Transverse colon (tissue), 4 donors: ENCODE measurements around the gene NFILZ. TPM values are rescaled to one million over a fixed set of nuclear protein-coding genes. Genes with fewer than 3 reads are reported as not detected.
"Not testable (repeated sequence)": the region's sequence is repeated elsewhere in the genome, so short reads cannot be mapped to it uniquely, and the experiment has no call there.

ENCODE experiments used
- DNase-seq: peaks from one replicate; pipeline ENCODE4 v3.0.0-alpha.2; 2019
- H3K27ac ChIP-seq, 4 donors: fragments of 200-600 bp; sonication (generic); 2 replicates each; pipeline ENCODE4 v1.5.1; 2016 to 2018; ENCODE audit warnings: inconsistent platforms in 4 of 4
- H3K27me3 ChIP-seq: fragments of 200-600 bp; sonication (generic); 2 replicates; pipeline ENCODE4 v1.5.1; 2017; ENCODE audit warnings: inconsistent platforms
- H3K36me3 ChIP-seq, 4 donors: fragments of 200-600 bp; sonication (generic); 2 replicates each; pipeline ENCODE4 v1.5.1; 2017 to 2019; ENCODE audit warnings: inconsistent platforms in 4 of 4
- H3K4me1 ChIP-seq, 4 donors: fragments of 200-600 bp; sonication (generic); 2 replicates each; pipeline ENCODE4 v1.5.1; 2017 to 2020; ENCODE audit warnings: inconsistent platforms in 4 of 4
- H3K4me3 ChIP-seq, 4 donors: fragments of 200-600 bp; sonication (generic); 1 replicate in 1 of 4; 2 replicates in 3 of 4; pipeline versions ENCODE4 v1.5.1 to v1.6.1; 2017 to 2019; ENCODE audit warnings: inconsistent platforms in 4 of 4
- H3K9me3 ChIP-seq, 2 donors: fragments of 200-600 bp; sonication (generic); 2 replicates each; pipeline ENCODE4 v1.5.1; 2017 to 2019; ENCODE audit warnings: inconsistent platforms in 2 of 2
- CTCF ChIP-seq, 5 experiments: fragments of 200-600 bp in 3 of 5; fragments of 450-650 bp in 2 of 5; sonication (generic) in 3 of 5; IDR thresholded peaks; 1 replicate in 2 of 5; 2 replicates in 3 of 5; pipeline ENCODE4 v1.5.1; 2016 to 2017; ENCODE audit warnings: antibody characterized with exemption in 5 of 5, inconsistent platforms in 3 of 5, mild to moderate bottlenecking in 2 of 5, moderate library complexity in 1 of 5
- EP300 ChIP-seq: sonication (generic); formaldehyde crosslinking; IDR thresholded peaks from one replicate; pipeline ENCODE4 v1.6.1; 2017; ENCODE audit warnings: antibody characterized with exemption, low read depth
- POLR2A ChIP-seq: fragments of 450-650 bp; IDR thresholded peaks from one replicate; pipeline ENCODE4 v1.6.1; 2016; ENCODE audit warnings: antibody characterized with exemption, mild to moderate bottlenecking, moderate library complexity
- POLR2AphosphoS5 ChIP-seq, 3 donors: sonication (generic); formaldehyde crosslinking; IDR thresholded peaks; one replicate each; pipeline ENCODE4 v1.6.1; 2016; ENCODE audit warnings: antibody characterized with exemption in 3 of 3
- WGBS, 2 donors: methylation state at CpG; one replicate each; pipeline ENCODE4 v1.1.5; 2018; ENCODE audit warnings: low coverage in 1 of 2; 5-methylcytosine and 5-hydroxymethylcytosine counted together
- in situ Hi-C, 4 donors: fragments of 200-750 bp; cut with MboI; loops; one replicate each; pipeline versions ENCODE4 v1.15.0 to v1.15.1; 2017; ENCODE audit warnings: low sequenced_read_pairs in 3 of 4, low pct_ligation_motif_present in 1 of 4, low pct_unique_long_range_greater_than_20kb in 1 of 4
- intact Hi-C: fragments of 100-400 bp; cut with DNase I; formaldehyde crosslinking; loops from one replicate; pipeline ENCODE4 v1.15.1; 2023; ENCODE audit warnings: low total_unique reads
- total RNA-seq, 4 donors: library from RNA; depleted of rRNA; stranded (reverse); fragments of >200 nt; gene quantifications; one replicate each; pipeline ENCODE4 v1.1.0, GENCODE V29; 2016

NFILZ gene
- total RNA-seq, 4 donors from 2014 or later = not detected

- H3K27me3 ChIP-seq = no peaks in the 10 kb centered on the region
- peak overlapping the region; percentile 43 to 67 (median 50) for H3K27ac ChIP-seq
- intact Hi-C loops = no loop called here
- peaks cover 0 to 4% (median 0%) of the 10 kb centered on the region in 4 donors for H3K4me1 ChIP-seq
- peak; percentile 29 for DNase-seq
- TF ChIP-seq CTCF (IDR thresholded peaks at IDR 0.05) (no peak), POLR2A (no peak), EP300 (no peak), POLR2AphosphoS5 (IDR thresholded peaks at IDR 0.05) (no peak)
- in situ Hi-C loops = no loop called here
- H3K9me3 ChIP-seq = no peaks in the 10 kb centered on the region
- H3K4me3 ChIP-seq = no peak overlapping the region
- WGBS, 2 donors = 53 to 60% methylated on average over 1 to 11 of the region's 11 CpGs
- no peaks in the 10 kb centered on the region for H3K36me3 ChIP-seq
These were observed 989 bp downstream of the NFILZ start for GRCh38 chr19:8631425-8631819.

GRCh38 chr19:8635422-8635821, 5.0 kb downstream of the NFILZ start:
- no peak overlapping the region for H3K4me3 ChIP-seq
- no peaks in the 10 kb centered on the region for H3K27me3 ChIP-seq
- in situ Hi-C loops (no loop called here), intact Hi-C loops (no loop called here)
- no peaks in the 10 kb centered on the region for H3K9me3 ChIP-seq
- 78 to 80% methylated on average over 6 to 8 of the region's 8 CpGs for WGBS, 2 donors
- H3K36me3 ChIP-seq = no peaks in the 10 kb centered on the region
- peaks cover 0 to 15% (median 4%) of the 10 kb centered on the region in 4 donors for H3K4me1 ChIP-seq
- H3K27ac ChIP-seq = no peak overlapping the region
- no peak for TF ChIP-seq CTCF (IDR thresholded peaks at IDR 0.05)
- no peak for TF ChIP-seq POLR2A
- no peak for TF ChIP-seq EP300
- TF ChIP-seq POLR2AphosphoS5 (IDR thresholded peaks at IDR 0.05) = no peak
- DNase-seq = no peak

GRCh38 chr19:8637070-8637469, 6.6 kb downstream of the NFILZ start:
- H3K27me3 ChIP-seq, H3K27ac ChIP-seq, DNase-seq, H3K36me3 ChIP-seq, H3K4me3 ChIP-seq, H3K9me3 ChIP-seq, intact Hi-C loops, in situ Hi-C loops: not testable (repeated sequence)
- WGBS, 2 donors = 75 to 100% methylated on average over 1 to 4 of the region's 4 CpGs
- peaks cover 0 to 20% (median 2%) of the 10 kb centered on the region in 4 donors for H3K4me1 ChIP-seq

GRCh38 chr19:8638078-8638619, 7.7 kb downstream of the NFILZ start:
- Histone ChIP-seq H3K27ac (no peak overlapping the region), H3K9me3 (no peaks in the 10 kb centered on the region), H3K4me1 (peaks cover 0 to 20% (median 2%) of the 10 kb centered on the region in 4 donors), H3K36me3 (no peaks in the 10 kb centered on the region), H3K27me3 (no peaks in the 10 kb centered on the region), H3K4me3 (no peak overlapping the region)
- TF ChIP-seq CTCF (IDR thresholded peaks at IDR 0.05) (no peak), POLR2AphosphoS5 (IDR thresholded peaks at IDR 0.05) (no peak), POLR2A (no peak)
- 46% methylated on average over 18 of the region's 21 CpGs; no CpG with 5 or more reads in 1 of the 2 donors for WGBS, 2 donors
- intact Hi-C loops (no loop called here), in situ Hi-C loops (no loop called here)
- peak; percentile 22 for DNase-seq
